A204.1 (cell line): ENCODE data around the gene ZNF846.
"Not testable (repeated sequence)": the region's sequence is repeated elsewhere in the genome, so short reads cannot be mapped to it uniquely, and the experiment has no call there.

Experiments
- FAIRE-seq: peaks from 2 replicates; lab custom pipeline; 2012; peaks lifted over from hg19 to GRCh38; lab: Jason Lieb, UNC

Gene ZNF846

DNA sequence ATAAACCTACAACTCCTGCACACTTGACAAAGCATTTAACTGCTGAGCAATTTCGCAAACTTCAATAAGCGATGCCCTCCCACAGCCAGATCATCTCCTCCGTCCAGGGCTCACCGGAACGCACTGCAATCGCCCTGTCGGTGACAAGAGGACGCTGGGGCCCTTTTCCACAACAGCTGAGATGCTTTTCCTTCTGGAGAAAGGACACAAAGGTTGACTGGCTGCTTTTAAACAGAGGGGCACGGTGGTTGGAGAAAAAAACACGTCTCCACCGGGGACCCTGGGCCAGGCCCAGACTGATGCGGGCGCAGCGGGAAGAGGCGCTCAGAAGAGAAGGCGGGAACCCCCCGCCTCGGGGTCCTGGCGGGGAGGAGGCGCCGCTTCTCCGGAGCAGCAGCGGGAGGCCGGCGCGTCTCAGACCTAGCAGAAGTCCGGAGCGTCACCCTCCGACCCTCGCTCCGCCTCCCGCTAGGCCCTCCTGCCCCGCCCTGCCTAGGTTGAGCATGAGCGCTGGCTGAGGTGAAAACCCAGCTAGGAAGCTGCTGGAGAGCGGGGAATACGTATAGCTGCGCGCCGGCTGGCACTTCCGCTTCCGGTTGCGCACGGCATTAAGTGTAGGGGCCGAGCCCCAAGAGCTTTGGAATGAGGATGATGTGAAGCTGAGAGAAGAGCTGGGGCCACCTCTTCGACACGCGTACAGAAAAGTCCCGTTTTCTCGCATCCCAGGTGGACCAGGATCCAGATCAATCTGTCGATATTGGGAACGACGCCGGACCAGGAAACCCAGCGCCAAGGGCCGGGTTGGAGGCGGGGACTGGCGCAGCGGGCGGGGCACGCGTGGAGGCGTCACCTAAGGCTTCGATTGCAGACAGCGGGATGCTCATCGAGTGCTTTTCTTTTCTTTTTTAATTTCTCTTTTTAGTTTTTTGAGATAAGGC, at the start of gene ZNF846:
Gene ZNF846, minus strand, starts transcription at position 564 of the 938 bp plus-strand sequence. CDS start 3,788 bp downstream, outside the sequence.
- peak; percentile 80 for FAIRE-seq

DNA sequence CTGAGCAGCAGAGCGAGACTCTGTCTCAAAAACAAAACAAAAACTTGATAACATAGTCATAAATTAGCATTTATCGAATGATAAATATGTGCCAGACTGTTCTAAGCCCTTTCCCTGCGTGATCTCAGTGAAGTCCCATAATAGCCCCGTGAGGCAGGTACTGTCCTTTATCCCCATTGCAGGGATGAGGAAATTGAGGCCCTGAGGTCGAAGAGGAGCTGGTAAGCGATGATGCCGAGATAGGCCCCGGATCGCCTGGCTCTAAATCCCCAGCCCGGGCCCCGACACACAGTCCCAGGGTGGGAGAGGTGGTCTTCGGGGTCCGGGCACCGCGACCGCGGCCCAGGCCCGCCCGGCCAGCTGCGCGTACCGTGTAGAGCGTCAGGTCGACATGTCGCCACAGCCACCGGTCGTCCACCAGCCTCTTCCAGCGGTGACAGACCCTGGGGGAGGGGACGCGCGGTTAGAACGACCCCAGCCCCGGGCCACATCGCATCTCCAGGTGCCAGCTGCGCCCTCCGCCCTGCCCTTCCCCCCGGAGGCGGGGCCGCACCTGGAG, 49.7 kb upstream of the ZNF846 start:
- no peak for FAIRE-seq

GRCh38 chr19:9811139-9811538, 42.6 kb upstream of the ZNF846 start:
- no peak for FAIRE-seq

DNA sequence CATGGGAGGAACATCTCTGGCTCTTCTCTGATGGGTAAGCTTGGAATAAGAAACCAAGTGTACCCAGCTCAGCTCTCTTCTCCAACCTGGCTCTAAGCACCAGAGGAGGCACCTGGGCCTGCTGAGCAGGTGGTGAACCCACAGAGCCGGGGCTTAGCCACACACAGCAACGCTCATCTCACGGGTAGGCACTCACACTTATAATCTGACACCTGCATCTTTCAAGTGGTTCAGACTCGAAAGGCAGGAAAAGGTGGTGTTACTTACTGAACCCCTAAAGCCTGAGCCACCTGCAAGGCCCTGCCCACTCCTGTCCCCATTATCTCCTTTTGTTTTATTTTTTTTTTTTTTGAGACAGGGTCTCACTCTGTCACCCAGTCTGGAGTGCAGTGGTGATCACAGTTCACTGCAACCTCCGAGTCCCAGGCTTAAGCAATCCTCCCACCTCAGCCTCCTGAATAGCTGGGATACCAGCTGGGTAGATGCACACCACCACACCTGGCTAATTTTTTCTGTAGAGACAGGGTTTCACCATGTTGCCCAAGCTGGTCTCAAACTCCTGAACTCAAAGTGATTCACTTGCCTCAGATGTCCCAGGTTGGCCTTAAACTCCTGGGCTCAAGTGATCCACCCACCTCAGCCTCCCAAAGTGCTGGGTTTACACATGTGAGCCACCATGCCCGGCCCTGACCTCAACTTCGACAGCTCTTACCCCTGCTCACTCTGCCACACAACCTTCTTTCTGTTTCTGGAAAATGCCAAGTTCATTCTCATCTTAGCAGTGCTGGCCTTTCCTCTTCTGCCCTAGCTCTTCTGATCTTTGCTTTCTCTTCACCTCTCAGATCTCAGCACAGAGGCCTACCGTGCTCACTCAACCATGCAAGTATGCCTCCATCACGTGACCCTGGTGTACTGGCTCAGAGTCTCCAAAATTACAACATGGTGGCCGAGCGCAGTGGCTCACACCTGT, 40.6 kb upstream of the ZNF846 start:
- no peak for FAIRE-seq

GRCh38 chr19:9806803-9807202, 38.3 kb upstream of the ZNF846 start:
- no peak for FAIRE-seq

DNA sequence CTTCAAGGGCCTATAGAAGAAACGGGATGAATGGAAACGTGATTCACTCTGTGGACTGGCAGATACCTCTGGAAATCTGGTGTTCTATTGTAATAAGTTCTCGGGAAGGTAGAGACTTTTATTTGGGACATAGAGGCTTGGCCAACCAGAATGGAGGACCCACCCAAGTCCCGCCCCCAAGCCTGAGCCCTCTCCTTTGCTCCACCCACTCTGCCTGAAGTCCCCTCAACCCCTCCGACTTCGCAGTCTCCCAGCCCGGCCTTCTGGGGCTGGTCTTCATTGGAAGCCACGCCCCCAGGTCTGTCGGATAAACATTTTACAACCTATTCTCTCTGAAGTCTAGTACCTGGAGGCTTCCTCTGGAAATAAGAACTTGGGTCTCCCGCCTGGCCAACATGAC, 33.4 kb upstream of the ZNF846 start:
- no peak for FAIRE-seq

DNA sequence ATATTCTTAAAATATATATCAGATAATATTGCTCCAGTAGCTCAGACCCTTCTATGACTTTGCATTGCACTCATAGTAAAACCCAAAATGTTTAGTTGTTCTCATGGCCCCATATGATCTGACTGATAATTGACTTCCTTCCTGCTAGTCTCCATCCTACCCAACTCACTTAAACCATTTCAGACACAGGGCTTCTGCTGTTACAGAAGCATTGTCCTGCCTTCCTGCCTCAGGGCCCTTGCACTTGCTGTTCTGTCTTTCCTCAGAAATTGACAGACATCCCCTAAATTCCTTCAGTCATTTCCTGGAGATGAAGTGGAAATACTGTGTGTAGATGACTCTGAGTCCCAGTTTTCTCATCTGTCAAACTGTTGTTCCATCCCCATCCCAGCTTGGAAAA, 30.6 kb upstream of the ZNF846 start:
- no peak for FAIRE-seq

DNA sequence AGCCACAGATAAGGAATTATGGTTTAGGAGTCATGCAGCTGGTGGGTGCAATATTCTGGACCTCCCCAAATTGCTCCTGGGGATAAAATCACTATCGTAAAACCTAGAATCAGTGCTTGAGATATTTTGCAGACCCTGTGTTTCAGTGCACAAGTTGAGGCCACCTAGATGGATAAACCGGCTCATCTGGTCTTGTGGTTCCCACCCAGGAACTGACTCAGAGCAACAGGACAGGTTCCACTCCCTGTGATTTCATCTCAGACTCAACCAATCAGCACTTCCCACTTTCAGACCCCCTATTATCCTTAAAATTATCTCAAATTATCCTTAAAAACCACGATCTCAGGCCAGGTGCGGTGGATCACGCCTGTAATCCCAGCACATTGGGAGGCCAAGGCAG, 29.3 kb upstream of the ZNF846 start:
- FAIRE-seq, result no peak

DNA sequence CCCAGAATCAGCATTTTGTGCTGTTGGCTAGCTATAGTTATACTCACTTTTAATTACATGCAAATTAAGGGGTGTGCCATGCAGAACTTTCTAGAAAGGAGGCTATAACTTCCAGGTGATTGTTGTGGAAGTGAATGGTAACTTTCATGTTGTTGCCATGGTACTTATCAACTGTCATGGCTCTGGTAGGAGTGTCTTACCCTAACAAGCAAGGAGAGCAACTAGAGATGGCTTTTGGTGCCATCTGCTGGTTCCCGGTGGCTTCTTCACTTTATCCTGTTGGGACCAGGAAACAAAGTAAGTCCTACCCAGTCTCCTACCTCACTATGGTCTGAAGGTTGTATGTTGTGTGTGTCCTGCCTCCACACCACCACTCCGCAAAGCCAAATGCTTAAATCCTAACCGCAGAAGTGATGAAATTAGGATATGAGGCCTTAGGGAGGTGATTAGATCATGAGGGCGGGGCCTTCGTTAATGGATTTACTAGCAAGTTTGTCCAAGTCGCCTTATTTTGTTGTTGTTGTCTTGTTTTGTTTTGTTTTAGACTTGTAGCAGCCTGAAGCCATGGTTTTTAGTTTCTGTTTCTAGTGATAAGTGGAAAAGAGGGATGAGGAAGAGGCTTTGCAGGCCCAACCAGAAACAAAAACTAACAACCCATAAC, 27.7 kb upstream of the ZNF846 start:
- peak; percentile 97 for FAIRE-seq

DNA sequence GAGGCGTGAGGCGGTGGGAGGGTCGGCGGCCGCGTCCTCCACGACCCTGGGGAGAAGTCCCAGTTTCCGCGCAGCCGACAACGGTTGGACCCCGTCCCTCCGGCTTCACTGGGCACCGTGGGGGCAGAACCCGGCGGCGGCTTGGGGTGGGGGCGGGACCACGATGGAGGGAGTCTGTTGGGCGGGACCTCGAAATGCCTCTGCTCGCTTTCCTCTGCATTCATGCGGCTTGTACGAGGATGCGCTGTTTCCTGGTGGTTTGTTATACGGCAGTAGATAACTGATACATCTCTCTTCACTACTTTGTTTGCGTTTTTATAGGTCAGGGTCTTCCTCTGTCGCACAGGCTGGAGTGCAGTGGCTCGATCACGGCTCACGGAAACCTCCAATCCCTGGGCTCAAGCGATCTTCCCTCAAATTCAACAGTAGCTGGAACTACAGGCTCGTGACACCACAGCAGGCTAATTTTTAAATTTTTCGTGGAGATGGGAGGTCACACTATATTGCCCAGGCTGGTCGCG, 24.6 kb upstream of the ZNF846 start:
- no peak for FAIRE-seq

DNA sequence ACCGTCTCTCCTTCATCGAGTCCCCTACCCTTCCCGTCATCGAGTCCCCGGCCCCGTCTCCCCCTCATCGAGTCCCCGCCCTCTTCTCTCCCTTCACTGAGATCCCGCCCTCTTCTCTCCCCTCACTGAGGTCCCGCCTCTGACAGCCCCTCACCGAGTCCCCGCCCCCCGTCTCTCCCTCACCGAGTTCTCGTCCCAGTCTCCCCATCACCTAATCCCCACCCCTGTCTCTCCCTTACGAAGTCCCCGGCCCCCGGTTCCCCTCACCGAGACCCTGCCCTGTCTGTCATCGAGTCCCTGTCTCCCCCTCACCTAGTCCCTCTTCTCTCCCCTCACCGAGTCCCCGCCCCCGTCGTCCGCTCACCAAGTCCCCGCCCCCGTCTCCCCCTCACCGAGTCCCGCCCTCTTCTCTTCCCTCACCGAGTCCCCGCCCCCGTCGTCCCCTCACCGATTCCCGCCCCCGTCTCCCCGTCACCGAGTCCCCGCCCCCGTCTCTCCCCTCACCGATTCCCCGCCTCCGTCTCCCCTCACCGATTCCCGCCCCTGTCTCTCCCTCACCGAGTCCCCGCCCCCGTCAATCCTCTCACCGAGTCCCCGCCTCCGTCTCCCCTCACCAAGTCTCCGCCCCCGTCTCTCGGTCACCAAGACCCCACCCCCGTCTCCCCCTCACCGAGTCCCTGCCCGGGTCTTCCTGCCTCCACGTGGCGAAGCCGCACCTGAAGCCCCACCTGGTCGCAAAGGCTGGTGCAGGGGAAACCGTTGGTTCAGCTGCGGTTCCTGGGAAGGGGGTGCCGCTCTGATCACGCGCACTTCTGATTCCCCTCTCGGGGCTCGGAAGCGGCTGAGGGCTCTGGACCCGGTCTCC, 23.9 kb upstream of the ZNF846 start:
- no peak for FAIRE-seq

DNA sequence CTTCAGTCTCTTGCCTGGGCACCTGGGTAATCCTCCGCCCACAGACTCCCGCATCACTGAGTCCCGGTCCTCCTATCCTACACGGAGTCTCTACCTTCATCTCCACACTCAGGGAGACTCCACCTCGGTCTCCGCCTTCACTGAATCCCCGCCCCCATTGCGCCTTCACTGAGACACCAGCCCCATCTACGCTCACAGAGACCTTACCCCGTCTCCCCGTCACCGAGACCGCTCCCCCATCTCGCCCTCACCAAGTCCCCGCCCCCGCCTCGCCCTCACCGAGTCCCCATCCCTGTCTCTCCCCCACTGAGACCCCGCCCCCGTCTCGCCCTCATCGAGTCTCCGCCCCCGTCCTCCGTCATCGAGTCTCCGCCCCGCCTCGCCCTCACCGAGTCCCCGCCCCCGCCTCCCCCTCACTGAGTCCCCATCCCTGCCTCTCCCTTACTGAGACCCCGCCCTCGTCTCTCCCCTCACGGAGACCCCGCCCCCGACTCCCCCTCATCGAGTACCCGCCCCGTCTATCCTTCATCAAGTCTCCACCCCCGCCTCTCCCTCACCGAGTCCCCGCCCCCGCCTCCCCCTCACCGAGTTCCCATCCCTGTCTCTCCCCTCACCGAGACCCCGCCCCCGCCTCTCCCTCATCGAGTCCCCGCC, 23.1 kb upstream of the ZNF846 start:
- no peak for FAIRE-seq

DNA sequence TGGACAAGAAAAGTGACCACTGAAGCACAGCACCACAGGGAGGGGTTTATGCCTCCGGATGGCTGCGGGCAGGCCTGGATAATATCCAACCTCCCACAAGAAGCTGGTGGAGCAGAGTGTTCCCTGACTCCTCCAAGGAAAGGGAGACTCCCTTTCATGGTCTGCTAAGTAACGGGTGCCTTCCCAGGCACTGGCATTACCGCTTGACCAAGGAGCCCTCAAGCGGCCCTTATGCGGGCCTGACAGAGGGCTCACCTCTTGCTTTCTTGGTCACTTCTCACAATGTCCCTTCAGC, 22.5 kb upstream of the ZNF846 start:
- FAIRE-seq, result not testable (repeated sequence)

DNA sequence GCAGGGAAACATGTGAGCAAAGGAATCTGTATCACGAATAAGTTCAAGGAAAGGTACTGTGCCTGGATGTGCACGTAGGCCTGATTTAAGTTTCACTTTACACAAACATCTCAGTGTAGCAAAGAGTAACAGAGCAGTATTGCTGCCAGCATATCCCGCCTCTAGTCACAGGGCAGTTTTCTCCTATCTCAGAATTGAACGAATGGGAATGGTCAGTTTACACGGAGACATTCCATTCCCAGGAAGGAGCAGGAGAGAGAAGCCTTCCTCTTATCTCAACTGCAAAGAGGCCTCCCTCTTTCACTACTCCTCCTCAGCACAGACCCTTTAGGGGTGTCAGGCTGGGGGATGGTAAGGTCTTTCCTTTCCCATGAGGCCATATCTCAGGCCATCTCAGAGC, 21.0 kb upstream of the ZNF846 start:
- not testable (repeated sequence) for FAIRE-seq

DNA sequence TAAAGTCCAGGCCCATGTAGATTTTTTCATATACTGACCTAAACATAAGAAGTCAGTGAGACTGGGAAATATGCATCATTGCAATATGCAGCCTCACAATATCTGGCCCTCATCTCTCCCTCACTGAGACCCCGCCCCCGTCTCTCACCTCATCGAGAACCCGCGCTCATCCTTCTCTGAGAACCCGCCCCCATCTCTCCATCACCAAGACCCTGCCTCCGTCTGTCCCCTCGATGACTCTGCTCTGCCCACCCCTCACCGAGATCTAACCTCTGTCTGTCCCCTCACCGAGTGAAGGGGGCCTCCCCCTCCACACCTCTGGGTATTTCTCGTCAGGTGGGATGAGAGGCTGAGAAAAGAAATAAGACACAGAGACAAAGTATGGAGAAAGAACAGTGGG, 20.5 kb upstream of the ZNF846 start:
- no peak for FAIRE-seq

DNA sequence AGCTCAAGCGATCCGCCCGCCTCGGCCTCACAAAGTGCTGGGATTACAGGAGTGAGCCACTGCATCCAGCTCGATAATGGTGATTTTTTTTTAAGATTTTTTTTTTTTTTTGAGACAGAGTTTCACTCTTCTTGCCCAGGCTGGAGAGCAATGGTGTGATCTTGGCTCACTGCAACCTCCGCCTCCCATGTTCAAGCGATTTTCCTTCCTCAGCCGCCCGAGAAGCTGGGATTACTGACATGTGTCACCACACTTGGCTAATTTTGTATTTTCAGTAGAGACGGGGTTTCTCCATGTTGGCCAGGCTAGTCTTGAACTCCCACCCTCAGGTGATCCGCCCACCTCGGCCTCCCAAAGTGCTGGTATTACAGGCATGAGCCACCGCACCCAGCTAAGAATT, 20.1 kb upstream of the ZNF846 start:
- not testable (repeated sequence) for FAIRE-seq

- FAIRE-seq, result no peak
These were observed 18.3 kb upstream of the ZNF846 start for GRCh38 chr19:9786819-9787218.

- FAIRE-seq, result no peak
These were observed 17.8 kb upstream of the ZNF846 start for GRCh38 chr19:9786342-9786741.

GRCh38 chr19:9785367-9786331, 17.1 kb upstream of the ZNF846 start:
- peak; percentile 62 for FAIRE-seq
